Measurements from ENCODE around the gene CFAP299.

The CFAP299 gene

DNA sequence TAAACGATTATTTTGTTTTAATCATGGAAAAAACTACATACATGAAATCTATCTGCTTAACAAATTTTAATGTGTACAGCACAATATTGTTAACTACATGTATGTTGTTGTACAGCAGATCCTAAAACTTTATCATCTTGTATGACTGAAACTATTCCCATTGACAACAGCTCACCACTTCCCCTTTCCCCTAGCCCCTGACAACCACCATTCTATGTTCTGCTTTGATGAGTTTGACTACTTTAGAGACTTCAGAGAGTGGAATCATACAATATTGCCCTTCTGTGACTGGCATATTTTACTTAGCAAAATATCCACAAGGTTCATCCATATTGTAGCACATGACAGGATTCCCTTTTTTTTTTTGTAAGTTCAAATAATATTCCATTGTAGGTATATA, 185.9 kb downstream of the CFAP299 start:
- DNase-seq: peak in 2 of 3 donors; percentile 67 to 69
- Histone ChIP-seq H3K4me3 (ENCODE audit: control insufficient read depth in 1 of 7, extremely low read depth in 1 of 7, insufficient read depth in 4 of 7, low read depth in 2 of 7, low read length in 6 of 7) (no peak overlapping the region), H3K36me3 (ENCODE audit: control insufficient read depth in 4 of 4, insufficient read depth in 4 of 4, low read length in 3 of 4) (no peaks in the 10 kb centered on the region), H3K27ac (ENCODE audit: insufficient read depth in 1 of 2, low read depth in 1 of 2, low read length in 2 of 2, poor library complexity in 1 of 2, severe bottlenecking in 2 of 2) (no peak overlapping the region), H3K9me3 (ENCODE audit: control extremely low read depth in 1 of 5, control insufficient read depth in 4 of 5, insufficient read depth in 2 of 5, low read depth in 1 of 5, low read length in 4 of 5) (peaks cover 0 to 3% (median 0%) of the 10 kb centered on the region in 5 experiments), H3K4me1 (ENCODE audit: control extremely low read depth in 1 of 4, control insufficient read depth in 4 of 4, insufficient read depth in 4 of 4, low read length in 3 of 4) (no peaks in the 10 kb centered on the region), H3K27me3 (replicated peaks in 2 of 5; ENCODE audit: control insufficient read depth in 4 of 5, insufficient read depth in 5 of 5, low read length in 4 of 5) (peaks cover 0 to 54% (median 11%) of the 10 kb centered on the region in 5 experiments)
- WGBS (ENCODE audit: insufficient coverage): no CpG with 5 or more reads among the region's 1 CpG
- POLR2A ChIA-PET: no interaction called here
- CTCF ChIA-PET: interaction anchor here (1.4 kb wide), 1 partner anchor 12 kb away, joined by 3 read pairs; no protein-coding TSS in a partner anchor

DNA sequence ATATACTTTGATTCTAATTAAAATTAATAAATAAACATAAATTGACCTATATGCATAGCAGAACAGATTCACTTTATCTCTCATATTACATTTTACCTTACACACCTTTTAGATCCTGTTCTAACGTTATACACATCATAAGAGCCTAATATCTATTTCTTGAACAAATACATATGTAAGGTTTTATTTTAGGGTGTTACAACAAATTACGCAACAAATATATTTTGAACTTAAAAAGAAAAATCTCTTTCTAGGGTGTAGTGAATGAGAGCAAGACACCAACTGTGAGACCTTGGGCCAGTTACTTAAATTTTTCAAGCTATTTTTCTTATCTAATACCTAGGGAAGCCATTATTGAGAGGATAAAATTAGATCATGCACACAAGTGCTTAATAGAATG, 191.2 kb downstream of the CFAP299 start:
- WGBS (ENCODE audit: insufficient coverage): no CpG with 5 or more reads among the region's 2 CpGs
- DNase-seq: no peak
- Histone ChIP-seq H3K4me1 (ENCODE audit: control extremely low read depth in 1 of 4, control insufficient read depth in 4 of 4, insufficient read depth in 4 of 4, low read length in 3 of 4) (no peaks in the 10 kb centered on the region), H3K27me3 (replicated peaks in 2 of 5; ENCODE audit: control insufficient read depth in 4 of 5, insufficient read depth in 5 of 5, low read length in 4 of 5) (peaks cover 0 to 46% (median 15%) of the 10 kb centered on the region in 5 experiments), H3K27ac (ENCODE audit: insufficient read depth in 1 of 2, low read depth in 1 of 2, low read length in 2 of 2, poor library complexity in 1 of 2, severe bottlenecking in 2 of 2) (no peak overlapping the region), H3K9me3 (ENCODE audit: control extremely low read depth in 1 of 5, control insufficient read depth in 4 of 5, insufficient read depth in 2 of 5, low read depth in 1 of 5, low read length in 4 of 5) (peaks cover 0 to 2% (median 0%) of the 10 kb centered on the region in 5 experiments), H3K4me3 (ENCODE audit: control insufficient read depth in 1 of 7, extremely low read depth in 1 of 7, insufficient read depth in 4 of 7, low read depth in 2 of 7, low read length in 6 of 7) (no peak overlapping the region), H3K36me3 (ENCODE audit: control insufficient read depth in 4 of 4, insufficient read depth in 4 of 4, low read length in 3 of 4) (no peaks in the 10 kb centered on the region)
- POLR2A ChIA-PET: no interaction called here
- CTCF ChIA-PET: no interaction called here

DNA sequence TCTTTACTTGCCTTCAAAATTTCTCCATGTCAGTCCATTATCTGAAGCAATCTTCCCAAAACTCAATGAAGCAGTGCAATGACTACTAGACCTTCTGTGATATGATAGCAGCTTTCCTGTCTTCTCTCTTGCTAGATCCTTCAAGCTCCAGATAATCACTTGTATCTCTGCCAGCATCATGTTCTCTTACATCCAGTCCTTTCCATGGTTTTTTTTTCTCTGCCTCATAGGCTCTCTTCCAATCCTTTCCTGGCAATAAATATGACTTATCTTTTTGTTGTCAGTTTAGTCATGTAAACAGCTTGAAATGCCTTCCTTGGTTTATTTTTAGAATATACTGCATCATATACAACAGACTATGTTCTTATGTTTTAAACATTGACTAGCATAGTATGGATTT, 193.5 kb downstream of the CFAP299 start:
- no peak for DNase-seq
- no peak overlapping the region for H3K4me3 ChIP-seq (ENCODE audit: control insufficient read depth in 1 of 7, extremely low read depth in 1 of 7, insufficient read depth in 4 of 7, low read depth in 2 of 7, low read length in 6 of 7)
- H3K4me1 ChIP-seq (ENCODE audit: control extremely low read depth in 1 of 4, control insufficient read depth in 4 of 4, insufficient read depth in 4 of 4, low read length in 3 of 4): no peaks in the 10 kb centered on the region
- peaks cover 0 to 2% (median 0%) of the 10 kb centered on the region in 5 experiments for H3K9me3 ChIP-seq (ENCODE audit: control extremely low read depth in 1 of 5, control insufficient read depth in 4 of 5, insufficient read depth in 2 of 5, low read depth in 1 of 5, low read length in 4 of 5)
- H3K27ac ChIP-seq (ENCODE audit: insufficient read depth in 1 of 2, low read depth in 1 of 2, low read length in 2 of 2, poor library complexity in 1 of 2, severe bottlenecking in 2 of 2): no peak overlapping the region
- ChIA-PET POLR2A (no interaction called here), CTCF (interaction anchor here (1.1 kb wide), 1 partner anchor 10 kb away, joined by 4 read pairs; no protein-coding TSS in a partner anchor)
- H3K36me3 ChIP-seq (ENCODE audit: control insufficient read depth in 4 of 4, insufficient read depth in 4 of 4, low read length in 3 of 4): no peaks in the 10 kb centered on the region
- peaks cover 0 to 46% (median 15%) of the 10 kb centered on the region in 5 experiments for H3K27me3 ChIP-seq (replicated peaks in 2 of 5; ENCODE audit: control insufficient read depth in 4 of 5, insufficient read depth in 5 of 5, low read length in 4 of 5)

DNA sequence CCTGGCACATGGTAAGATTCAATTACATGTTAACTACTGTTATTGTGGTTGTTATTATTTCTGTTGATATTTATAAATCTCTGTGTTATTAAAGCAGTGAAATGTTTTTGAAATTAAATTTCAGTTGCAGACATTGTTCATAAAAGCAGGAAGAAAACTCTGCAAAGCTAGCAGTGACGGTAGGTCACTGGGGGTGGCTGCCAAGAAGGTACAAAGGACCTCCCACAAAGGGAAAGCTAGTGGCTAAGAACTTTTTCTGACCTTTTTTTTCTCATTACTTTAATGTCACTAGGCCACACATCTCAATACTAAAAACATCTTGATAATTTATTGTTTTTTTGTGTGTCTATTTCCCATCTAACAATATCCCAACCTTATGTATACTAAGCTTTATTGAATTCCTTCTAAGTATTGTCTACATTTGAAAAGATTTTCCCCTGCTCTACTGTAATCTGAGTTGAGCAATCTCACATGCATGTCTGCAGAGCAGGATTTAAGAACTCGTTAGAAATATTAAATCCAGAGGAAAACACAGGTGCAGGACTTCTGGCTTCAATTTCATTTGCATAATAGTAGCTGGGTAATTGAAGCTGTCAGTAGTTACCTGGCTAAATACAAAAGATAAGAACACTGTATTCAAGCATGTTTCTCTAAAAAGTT, 197.3 kb downstream of the CFAP299 start:
- Histone ChIP-seq H3K36me3 (ENCODE audit: control insufficient read depth in 4 of 4, insufficient read depth in 4 of 4, low read length in 3 of 4) (no peaks in the 10 kb centered on the region), H3K4me1 (ENCODE audit: control extremely low read depth in 1 of 4, control insufficient read depth in 4 of 4, insufficient read depth in 4 of 4, low read length in 3 of 4) (no peaks in the 10 kb centered on the region), H3K4me3 (ENCODE audit: control insufficient read depth in 1 of 7, extremely low read depth in 1 of 7, insufficient read depth in 4 of 7, low read depth in 2 of 7, low read length in 6 of 7) (no peak overlapping the region), H3K27me3 (replicated peaks in 2 of 5; ENCODE audit: control insufficient read depth in 4 of 5, insufficient read depth in 5 of 5, low read length in 4 of 5) (peaks cover 0 to 26% (median 11%) of the 10 kb centered on the region in 5 experiments), H3K27ac (ENCODE audit: insufficient read depth in 1 of 2, low read depth in 1 of 2, low read length in 2 of 2, poor library complexity in 1 of 2, severe bottlenecking in 2 of 2) (no peak overlapping the region), H3K9me3 (ENCODE audit: control extremely low read depth in 1 of 5, control insufficient read depth in 4 of 5, insufficient read depth in 2 of 5, low read depth in 1 of 5, low read length in 4 of 5) (no peaks in the 10 kb centered on the region)
- POLR2A ChIA-PET: no interaction called here
- no peak for DNase-seq
- 83% methylated on average over 1 of the region's 2 CpGs for WGBS (ENCODE audit: insufficient coverage)
- CTCF ChIA-PET: no interaction called here

DNA sequence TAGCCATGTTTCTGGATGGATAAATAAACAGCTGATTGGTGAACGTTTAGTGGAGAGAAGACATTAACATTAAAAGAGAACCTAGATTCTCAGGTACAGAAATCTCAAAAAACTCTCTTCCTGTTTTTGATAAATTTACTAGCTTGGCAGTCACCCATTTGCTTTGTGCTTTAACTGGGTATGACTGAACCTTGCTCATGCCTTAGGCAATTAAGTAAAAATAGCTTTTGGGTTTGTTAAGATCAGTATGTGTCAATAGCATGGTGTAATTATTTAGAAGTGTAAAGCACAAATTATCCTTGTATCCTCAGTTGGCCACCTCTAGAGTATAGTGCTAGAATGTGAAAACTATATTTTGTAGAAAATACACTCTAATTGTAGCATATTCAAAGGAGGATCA, 200.0 kb downstream of the CFAP299 start:
- Histone ChIP-seq H3K4me1 (ENCODE audit: control extremely low read depth in 1 of 4, control insufficient read depth in 4 of 4, insufficient read depth in 4 of 4, low read length in 3 of 4) (no peaks in the 10 kb centered on the region), H3K27me3 (replicated peaks in 2 of 5; ENCODE audit: control insufficient read depth in 4 of 5, insufficient read depth in 5 of 5, low read length in 4 of 5) (peaks cover 0 to 8% (median 6%) of the 10 kb centered on the region in 5 experiments), H3K27ac (ENCODE audit: insufficient read depth in 1 of 2, low read depth in 1 of 2, low read length in 2 of 2, poor library complexity in 1 of 2, severe bottlenecking in 2 of 2) (no peak overlapping the region), H3K9me3 (ENCODE audit: control extremely low read depth in 1 of 5, control insufficient read depth in 4 of 5, insufficient read depth in 2 of 5, low read depth in 1 of 5, low read length in 4 of 5) (no peaks in the 10 kb centered on the region), H3K36me3 (ENCODE audit: control insufficient read depth in 4 of 4, insufficient read depth in 4 of 4, low read length in 3 of 4) (no peaks in the 10 kb centered on the region), H3K4me3 (ENCODE audit: control insufficient read depth in 1 of 7, extremely low read depth in 1 of 7, insufficient read depth in 4 of 7, low read depth in 2 of 7, low read length in 6 of 7) (no peak overlapping the region)
- CTCF ChIA-PET: no interaction called here
- whole genome bisulfite sequencing (ENCODE audit: insufficient coverage): no CpG with 5 or more reads among the region's 1 CpG
- POLR2A ChIA-PET: interaction anchor here (0.6 kb wide), 1 partner anchor 235 kb away, joined by 3 read pairs; no protein-coding TSS in a partner anchor
- no peak for DNase-seq

DNA sequence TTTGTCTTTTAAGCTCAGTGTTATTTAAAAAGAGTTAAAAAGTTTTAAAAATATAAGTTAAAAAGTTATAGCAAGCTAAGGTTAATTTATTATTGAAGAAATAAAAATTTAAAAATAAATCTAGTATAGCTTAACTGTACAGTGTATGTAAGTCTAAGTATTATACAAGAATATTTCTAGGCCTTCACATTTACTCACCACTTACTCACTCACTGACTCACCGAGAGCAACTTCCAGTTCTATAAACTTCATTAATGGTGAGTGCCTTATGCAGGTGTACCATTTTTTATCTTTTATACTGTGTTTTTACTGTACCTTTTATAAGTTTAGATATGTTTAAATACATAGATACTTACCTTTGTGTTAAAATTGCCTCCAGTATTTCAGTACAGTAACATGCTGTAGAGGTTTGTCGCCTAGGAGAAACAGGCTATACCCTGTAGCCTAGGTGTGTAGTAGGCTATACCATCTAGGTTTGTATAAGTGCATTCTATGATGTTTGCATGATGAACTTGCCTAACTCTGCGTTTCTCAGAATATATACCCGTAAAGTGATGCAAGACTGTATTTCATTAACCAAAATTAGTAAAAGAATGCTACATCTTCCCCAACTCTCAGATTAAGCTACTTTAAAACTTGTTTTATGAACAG, 202.9 kb downstream of the CFAP299 start:
- 100% methylated on average over 1 of the region's 4 CpGs for WGBS (ENCODE audit: insufficient coverage)
- H3K27ac ChIP-seq (ENCODE audit: insufficient read depth in 1 of 2, low read depth in 1 of 2, low read length in 2 of 2, poor library complexity in 1 of 2, severe bottlenecking in 2 of 2): no peak overlapping the region
- no peaks in the 10 kb centered on the region for H3K36me3 ChIP-seq (ENCODE audit: control insufficient read depth in 4 of 4, insufficient read depth in 4 of 4, low read length in 3 of 4)
- no peaks in the 10 kb centered on the region for H3K4me1 ChIP-seq (ENCODE audit: control extremely low read depth in 1 of 4, control insufficient read depth in 4 of 4, insufficient read depth in 4 of 4, low read length in 3 of 4)
- no peaks in the 10 kb centered on the region for H3K9me3 ChIP-seq (ENCODE audit: control extremely low read depth in 1 of 5, control insufficient read depth in 4 of 5, insufficient read depth in 2 of 5, low read depth in 1 of 5, low read length in 4 of 5)
- ChIA-PET POLR2A (no interaction called here), CTCF (no interaction called here)
- DNase-seq: no peak
- peaks cover 0 to 11% (median 4%) of the 10 kb centered on the region in 5 experiments for H3K27me3 ChIP-seq (replicated peaks in 2 of 5; ENCODE audit: control insufficient read depth in 4 of 5, insufficient read depth in 5 of 5, low read length in 4 of 5)
- H3K4me3 ChIP-seq (ENCODE audit: control insufficient read depth in 1 of 7, extremely low read depth in 1 of 7, insufficient read depth in 4 of 7, low read depth in 2 of 7, low read length in 6 of 7): no peak overlapping the region

DNA sequence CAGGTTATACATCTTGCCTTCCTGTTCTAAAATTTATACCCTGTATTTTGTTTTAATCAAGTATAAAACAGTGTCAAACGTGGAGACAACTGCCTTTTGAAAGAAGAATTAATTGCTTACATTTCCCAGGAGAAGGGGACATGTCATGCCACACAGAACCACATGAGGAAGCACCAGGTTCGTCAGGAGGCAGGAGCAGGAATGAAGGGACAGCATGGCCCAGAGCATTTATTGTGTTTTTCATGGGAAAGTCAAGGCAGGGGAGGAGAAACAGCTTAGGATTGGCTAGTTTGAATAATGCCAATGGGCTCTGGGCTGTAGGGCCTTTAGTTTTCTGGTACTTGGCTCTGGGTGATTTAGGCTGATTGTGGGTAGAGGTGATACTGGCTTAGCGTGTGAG, 203.7 kb downstream of the CFAP299 start:
- Histone ChIP-seq H3K4me1 (ENCODE audit: control extremely low read depth in 1 of 4, control insufficient read depth in 4 of 4, insufficient read depth in 4 of 4, low read length in 3 of 4) (no peaks in the 10 kb centered on the region), H3K4me3 (ENCODE audit: control insufficient read depth in 1 of 7, extremely low read depth in 1 of 7, insufficient read depth in 4 of 7, low read depth in 2 of 7, low read length in 6 of 7) (no peak overlapping the region), H3K27ac (ENCODE audit: insufficient read depth in 1 of 2, low read depth in 1 of 2, low read length in 2 of 2, poor library complexity in 1 of 2, severe bottlenecking in 2 of 2) (no peak overlapping the region), H3K9me3 (ENCODE audit: control extremely low read depth in 1 of 5, control insufficient read depth in 4 of 5, insufficient read depth in 2 of 5, low read depth in 1 of 5, low read length in 4 of 5) (no peaks in the 10 kb centered on the region), H3K36me3 (ENCODE audit: control insufficient read depth in 4 of 4, insufficient read depth in 4 of 4, low read length in 3 of 4) (no peaks in the 10 kb centered on the region), H3K27me3 (replicated peaks in 2 of 5; ENCODE audit: control insufficient read depth in 4 of 5, insufficient read depth in 5 of 5, low read length in 4 of 5) (peaks cover 0 to 16% (median 6%) of the 10 kb centered on the region in 5 experiments)
- ChIA-PET CTCF (interaction anchor here (0.9 kb wide), 1 partner anchor 10 kb away, joined by 4 read pairs; no protein-coding TSS in a partner anchor), POLR2A (no interaction called here)
- no peak for DNase-seq
- WGBS (ENCODE audit: insufficient coverage): 90% methylated on average over 1 of the region's 3 CpGs
